DND-41 (cell line): ENCODE measurements around the gene EPHB6.

Source experiments
- CTCF ChIP-seq: IDR thresholded peaks from 2 replicates; pipeline ENCODE4 v1.5.1; 2012; ENCODE audit warnings: borderline replicate concordance, low read length, moderate library complexity, mild to moderate bottlenecking; ENCODE audit not compliant: poor library complexity, severe bottlenecking; ENCODE audit errors: extremely low read depth
- EZH2 ChIP-seq: IDR thresholded peaks from 3 replicates; pipeline ENCODE4 v1.6.1; 2012; ENCODE audit warnings: borderline replicate concordance, low read depth, mild to moderate bottlenecking, moderate library complexity, low read length, inconsistent platforms; ENCODE audit not compliant: severe bottlenecking

GRCh38 chr7:142838461-142839213, 16.2 kb upstream of the EPHB6 start:
- TF ChIP-seq CTCF = no peak
- TF ChIP-seq EZH2 = no peak
